Gastrocnemius medialis (tissue), 4 donors: ENCODE data around the gene WDR7.

Experiments
- CTCF ChIP-seq, 5 experiments: fragments of 450-650 bp in 3 of 5; fragments of 200-600 bp in 2 of 5; sonication (generic) in 2 of 5; IDR thresholded peaks in 4 of 5; conservative IDR thresholded peaks in 1 of 5; 1 replicate in 4 of 5; 2 replicates in 1 of 5; pipeline ENCODE4 v1.5.1; 2016 to 2019; ENCODE audit warnings: antibody characterized with exemption in 5 of 5, mild to moderate bottlenecking in 3 of 5, moderate library complexity in 3 of 5
- POLR2A ChIP-seq, 2 donors: fragments of 450-650 bp; IDR thresholded peaks; one replicate each; pipeline ENCODE4 v1.6.1; 2017; ENCODE audit warnings: antibody characterized with exemption in 2 of 2, mild to moderate bottlenecking in 2 of 2, moderate library complexity in 2 of 2

GRCh38 chr18:57048859-57049258 lies 397.7 kb downstream of the WDR7 start:
- TF ChIP-seq CTCF (IDR thresholded peaks at IDR 0.05 in 4 of 5, conservative IDR thresholded peaks at IDR 0.05 in 1 of 5) (no peak), POLR2A (IDR thresholded peaks at IDR 0.05) (no peak)
